KMS-11 (cell line): Measurements from ENCODE around the gene PRICKLE2.

ENCODE experiments used
- H2AFZ ChIP-seq: fragments of 200-600 bp; sonication (generic); 2 replicates; pipeline ENCODE4 v1.6.1; 2016; ENCODE audit warnings: antibody characterized with exemption, mixed run types, low read depth
- H3K27ac ChIP-seq: fragments of 200-600 bp; sonication (generic); 2 replicates; pipeline ENCODE4 v1.6.1; 2016; ENCODE audit warnings: mild to moderate bottlenecking, mixed run types
- H3K27me3 ChIP-seq: fragments of 200-600 bp; sonication (generic); 2 replicates; pipeline ENCODE4 v1.6.1; 2017; ENCODE audit warnings: mild to moderate bottlenecking, low read depth, mixed run types, moderate library complexity; ENCODE audit not compliant: insufficient read depth
- H3K36me3 ChIP-seq: fragments of 200-600 bp; sonication (generic); 2 replicates; pipeline ENCODE4 v1.6.1; 2017; ENCODE audit warnings: mild to moderate bottlenecking, mixed run types; ENCODE audit not compliant: insufficient read depth
- H3K4me1 ChIP-seq: fragments of 200-600 bp; sonication (generic); 2 replicates; pipeline ENCODE4 v1.6.1; 2016; ENCODE audit warnings: mild to moderate bottlenecking, low read depth, mixed run types; ENCODE audit not compliant: poor library complexity, severe bottlenecking
- H3K4me2 ChIP-seq: fragments of 200-600 bp; sonication (generic); 2 replicates; pipeline ENCODE4 v1.7.0; 2016; ENCODE audit warnings: mild to moderate bottlenecking, mixed run types
- H3K4me3 ChIP-seq: fragments of 200-600 bp; sonication (generic); IDR thresholded peaks from 2 replicates; pipeline ENCODE4 v1.6.1; 2017; ENCODE audit warnings: low read depth, low read length, mixed read lengths; ENCODE audit not compliant: insufficient read depth
- H3K79me2 ChIP-seq: fragments of 200-600 bp; sonication (generic); 2 replicates; pipeline ENCODE4 v1.6.1; 2016; ENCODE audit warnings: low read depth, mixed run types; ENCODE audit not compliant: insufficient read depth
- H3K9ac ChIP-seq: fragments of 200-600 bp; sonication (generic); 2 replicates; pipeline ENCODE4 v1.6.1; 2016; ENCODE audit warnings: mild to moderate bottlenecking, mixed run types
- H4K20me1 ChIP-seq: fragments of 200-600 bp; sonication (generic); 2 replicates; pipeline ENCODE4 v1.6.1; 2016; ENCODE audit warnings: mild to moderate bottlenecking, mixed run types; ENCODE audit not compliant: insufficient read depth
- TF ChIP-seq, protein P1 (sequence below): fragments of 200-600 bp; sonication (generic); conservative IDR thresholded peaks from 2 replicates; pipeline ENCODE4 v1.6.1; 2017; ENCODE audit warnings: low read depth, mild to moderate bottlenecking, antibody characterized with exemption, low read length, moderate library complexity, mixed read lengths

Gene PRICKLE2

DNA sequence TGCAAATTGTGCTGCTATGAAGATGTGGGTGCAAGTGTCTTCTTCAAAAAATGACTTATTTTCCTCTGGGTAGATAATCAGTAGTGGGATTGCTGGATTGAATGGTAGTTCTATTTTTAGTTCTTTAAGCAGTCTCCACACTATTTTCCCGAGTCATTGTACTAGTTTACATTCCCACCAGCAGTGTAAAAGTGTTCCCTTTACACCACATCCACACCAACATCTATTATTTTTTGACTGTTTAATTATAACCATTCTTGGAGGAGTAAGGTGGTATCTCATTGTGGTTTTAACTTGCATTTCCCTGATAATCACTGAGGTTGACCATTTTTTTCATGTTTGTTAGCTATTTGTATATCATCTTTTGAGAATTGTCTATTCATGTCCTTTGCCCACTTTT lies 182.3 kb downstream of the PRICKLE2 start:
- TF ChIP-seq, protein P1, sequence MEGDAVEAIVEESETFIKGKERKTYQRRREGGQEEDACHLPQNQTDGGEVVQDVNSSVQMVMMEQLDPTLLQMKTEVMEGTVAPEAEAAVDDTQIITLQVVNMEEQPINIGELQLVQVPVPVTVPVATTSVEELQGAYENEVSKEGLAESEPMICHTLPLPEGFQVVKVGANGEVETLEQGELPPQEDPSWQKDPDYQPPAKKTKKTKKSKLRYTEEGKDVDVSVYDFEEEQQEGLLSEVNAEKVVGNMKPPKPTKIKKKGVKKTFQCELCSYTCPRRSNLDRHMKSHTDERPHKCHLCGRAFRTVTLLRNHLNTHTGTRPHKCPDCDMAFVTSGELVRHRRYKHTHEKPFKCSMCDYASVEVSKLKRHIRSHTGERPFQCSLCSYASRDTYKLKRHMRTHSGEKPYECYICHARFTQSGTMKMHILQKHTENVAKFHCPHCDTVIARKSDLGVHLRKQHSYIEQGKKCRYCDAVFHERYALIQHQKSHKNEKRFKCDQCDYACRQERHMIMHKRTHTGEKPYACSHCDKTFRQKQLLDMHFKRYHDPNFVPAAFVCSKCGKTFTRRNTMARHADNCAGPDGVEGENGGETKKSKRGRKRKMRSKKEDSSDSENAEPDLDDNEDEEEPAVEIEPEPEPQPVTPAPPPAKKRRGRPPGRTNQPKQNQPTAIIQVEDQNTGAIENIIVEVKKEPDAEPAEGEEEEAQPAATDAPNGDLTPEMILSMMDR: no peak
- H3K4me3 ChIP-seq: no peak overlapping the region
- H3K9ac ChIP-seq: no peak overlapping the region
- H3K4me1 ChIP-seq: no peaks in the 10 kb centered on the region
- H3K4me2 ChIP-seq: no peak overlapping the region
- H4K20me1 ChIP-seq: no peaks in the 10 kb centered on the region
- no peaks in the 10 kb centered on the region for H3K27me3 ChIP-seq
- no peak overlapping the region for H2AFZ ChIP-seq
- no peaks in the 10 kb centered on the region for H3K79me2 ChIP-seq
- no peaks in the 10 kb centered on the region for H3K36me3 ChIP-seq
- H3K27ac ChIP-seq: no peak overlapping the region
